SK-N-MC (cell line): ENCODE measurements around the gene HS3ST3B1.

Source experiments
- EZH2 ChIP-seq: fragments of 200-600 bp; sonication (generic); IDR thresholded peaks from one replicate; pipeline ENCODE4 v1.6.1; 2017; ENCODE audit warnings: antibody characterized with exemption
- POLR2AphosphoS5 ChIP-seq: IDR thresholded peaks from 2 replicates; pipeline ENCODE4 v1.6.1; 2012; ENCODE audit warnings: mild to moderate bottlenecking, low read depth, low read length, borderline replicate concordance

DNA sequence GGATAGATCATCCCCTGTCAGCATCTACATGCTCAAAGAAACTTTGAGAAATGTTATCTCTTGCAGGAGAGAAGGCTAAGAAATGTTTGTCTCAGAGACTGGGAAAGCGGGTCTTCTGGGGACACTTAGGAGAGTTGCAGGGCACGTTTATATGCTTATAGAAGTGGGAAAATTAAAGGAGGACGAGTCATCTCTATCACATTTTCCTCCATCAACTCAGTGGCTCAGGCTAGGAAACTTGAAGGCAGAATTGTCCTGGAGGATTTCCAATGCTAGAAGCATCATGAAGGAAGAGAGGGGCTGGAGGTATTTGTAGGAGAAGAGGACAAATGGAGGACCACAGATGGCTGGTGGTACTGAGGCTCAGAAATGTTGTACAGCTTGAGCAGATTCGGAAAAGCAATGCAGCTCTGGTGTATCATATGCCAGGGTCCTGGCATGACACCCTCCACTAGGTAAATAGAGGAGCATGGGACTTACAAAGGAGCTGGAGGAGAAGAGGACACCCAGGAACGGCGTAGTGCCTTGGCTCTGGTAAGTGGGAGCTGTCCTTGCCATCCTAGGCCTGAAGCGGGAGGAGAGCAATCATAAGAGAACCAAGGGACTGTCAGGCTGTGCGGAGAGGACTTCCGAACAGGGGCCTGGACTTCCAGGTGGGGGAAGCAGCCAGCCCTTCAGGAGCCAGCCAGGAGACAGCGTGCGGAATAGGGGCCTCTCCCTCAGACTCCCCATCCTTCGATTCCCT is 4.5 kb upstream of the HS3ST3B1 start:
- no peak for TF ChIP-seq EZH2
- TF ChIP-seq POLR2AphosphoS5, result no peak
